Vagina (tissue), 2 donors: ENCODE data around the gene FOXL2.

Experiments used
- POLR2AphosphoS5 ChIP-seq, 2 donors: sonication (generic); formaldehyde crosslinking; IDR thresholded peaks; one replicate each; pipeline ENCODE4 v1.9.0; 2017; ENCODE audit warnings: antibody characterized with exemption in 2 of 2, mild to moderate bottlenecking in 2 of 2, low read depth in 1 of 2; ENCODE audit not compliant: insufficient read depth in 1 of 2
- TF ChIP-seq, protein P1 (sequence below), 3 experiments: fragments of 450-650 bp in 2 of 3; fragments of 200-600 bp in 1 of 3; sonication (generic) in 1 of 3; IDR thresholded peaks; one replicate each; pipeline ENCODE4 v1.5.1; 2017 to 2019; ENCODE audit warnings: antibody characterized with exemption in 3 of 3, mild to moderate bottlenecking in 2 of 3, moderate library complexity in 2 of 3

DNA sequence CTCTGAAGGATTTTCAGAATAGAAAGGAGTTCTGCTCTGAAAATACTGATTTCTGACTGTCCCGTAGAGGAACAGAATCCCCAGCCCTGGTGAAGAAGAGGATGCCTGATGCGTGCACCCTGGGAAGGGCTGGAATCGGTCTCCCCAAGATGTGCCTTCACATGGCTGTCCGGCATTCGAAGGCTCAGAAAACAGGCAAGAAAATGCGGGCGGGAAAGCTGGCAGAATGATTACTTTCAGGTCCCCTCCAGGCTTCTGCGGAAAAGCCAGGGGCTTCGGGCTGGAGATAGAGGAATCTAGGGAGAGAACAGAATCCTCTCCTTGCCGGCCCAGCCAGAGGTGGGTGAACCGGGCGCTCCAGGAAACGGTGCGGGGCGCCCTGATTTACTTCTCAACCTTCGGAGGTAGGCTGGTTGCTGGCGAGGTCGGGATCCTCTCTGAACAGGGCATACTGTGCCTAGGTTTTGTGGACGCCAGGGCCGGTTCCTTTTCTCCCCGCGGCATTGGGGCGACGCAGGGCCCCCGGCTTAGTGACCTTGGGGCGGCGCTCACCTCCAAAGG lies 2.6 kb upstream of the FOXL2 start:
- TF ChIP-seq POLR2AphosphoS5 (IDR thresholded peaks at IDR 0.05; ENCODE audit: insufficient read depth in 1 of 2, low read depth in 1 of 2): no peak
- TF ChIP-seq, protein P1, sequence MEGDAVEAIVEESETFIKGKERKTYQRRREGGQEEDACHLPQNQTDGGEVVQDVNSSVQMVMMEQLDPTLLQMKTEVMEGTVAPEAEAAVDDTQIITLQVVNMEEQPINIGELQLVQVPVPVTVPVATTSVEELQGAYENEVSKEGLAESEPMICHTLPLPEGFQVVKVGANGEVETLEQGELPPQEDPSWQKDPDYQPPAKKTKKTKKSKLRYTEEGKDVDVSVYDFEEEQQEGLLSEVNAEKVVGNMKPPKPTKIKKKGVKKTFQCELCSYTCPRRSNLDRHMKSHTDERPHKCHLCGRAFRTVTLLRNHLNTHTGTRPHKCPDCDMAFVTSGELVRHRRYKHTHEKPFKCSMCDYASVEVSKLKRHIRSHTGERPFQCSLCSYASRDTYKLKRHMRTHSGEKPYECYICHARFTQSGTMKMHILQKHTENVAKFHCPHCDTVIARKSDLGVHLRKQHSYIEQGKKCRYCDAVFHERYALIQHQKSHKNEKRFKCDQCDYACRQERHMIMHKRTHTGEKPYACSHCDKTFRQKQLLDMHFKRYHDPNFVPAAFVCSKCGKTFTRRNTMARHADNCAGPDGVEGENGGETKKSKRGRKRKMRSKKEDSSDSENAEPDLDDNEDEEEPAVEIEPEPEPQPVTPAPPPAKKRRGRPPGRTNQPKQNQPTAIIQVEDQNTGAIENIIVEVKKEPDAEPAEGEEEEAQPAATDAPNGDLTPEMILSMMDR (IDR thresholded peaks at IDR 0.05): no peak
